Regular cardiac myocyte (primary cell): ENCODE data around the gene SLC46A3. TPM values are rescaled to one million over a fixed set of nuclear protein-coding genes. Genes with fewer than 3 reads are reported as not detected.

Experiments
- total RNA-seq: library from RNA; depleted of rRNA; stranded (reverse); fragments of >200 nt; gene quantifications from 2 replicates; pipeline ENCODE4 v1.2.3, GENCODE V29; 2014

The SLC46A3 gene, protein sequence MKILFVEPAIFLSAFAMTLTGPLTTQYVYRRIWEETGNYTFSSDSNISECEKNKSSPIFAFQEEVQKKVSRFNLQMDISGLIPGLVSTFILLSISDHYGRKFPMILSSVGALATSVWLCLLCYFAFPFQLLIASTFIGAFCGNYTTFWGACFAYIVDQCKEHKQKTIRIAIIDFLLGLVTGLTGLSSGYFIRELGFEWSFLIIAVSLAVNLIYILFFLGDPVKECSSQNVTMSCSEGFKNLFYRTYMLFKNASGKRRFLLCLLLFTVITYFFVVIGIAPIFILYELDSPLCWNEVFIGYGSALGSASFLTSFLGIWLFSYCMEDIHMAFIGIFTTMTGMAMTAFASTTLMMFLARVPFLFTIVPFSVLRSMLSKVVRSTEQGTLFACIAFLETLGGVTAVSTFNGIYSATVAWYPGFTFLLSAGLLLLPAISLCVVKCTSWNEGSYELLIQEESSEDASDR
- total RNA-seq, result 2.1 and 11.0 TPM in 2 replicates

DNA sequence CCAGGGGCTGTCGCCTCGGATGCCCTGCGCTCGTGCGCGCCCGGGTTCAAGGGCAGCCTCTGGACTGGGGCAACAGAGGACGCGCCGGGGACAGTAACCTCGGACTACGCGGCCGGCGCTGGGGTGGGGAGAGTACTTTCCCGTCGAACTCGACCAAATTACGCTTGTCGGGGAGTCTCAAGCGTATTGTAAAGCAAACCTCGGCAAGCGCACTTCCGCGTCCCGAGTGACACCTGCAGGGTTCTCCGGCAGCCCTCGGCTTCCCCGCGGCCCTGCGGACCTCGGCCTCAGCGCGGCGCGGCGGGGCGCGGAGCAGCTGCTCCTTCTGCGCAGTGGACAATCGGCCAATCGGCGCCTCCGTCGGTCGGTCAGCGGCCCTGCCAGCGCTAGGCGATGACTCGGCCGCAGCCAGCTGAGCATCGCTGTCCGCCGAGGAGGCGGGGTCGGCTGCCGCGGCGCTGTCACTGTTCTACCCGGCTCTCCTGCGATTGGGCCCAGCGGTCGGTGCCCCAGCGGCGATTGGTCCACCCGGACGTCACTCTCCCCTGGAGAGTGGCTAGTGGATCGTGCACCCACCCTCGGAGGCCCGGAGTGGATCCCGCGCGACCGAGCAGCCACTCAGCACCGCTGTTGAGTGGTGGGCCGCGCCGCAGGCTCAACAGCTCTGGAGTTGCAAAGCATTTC, at the start of gene SLC46A3:
Gene SLC46A3, minus strand, starts transcription at position 428 of the 684 bp plus-strand sequence. CDS start 972 bp downstream, outside the sequence.

DNA sequence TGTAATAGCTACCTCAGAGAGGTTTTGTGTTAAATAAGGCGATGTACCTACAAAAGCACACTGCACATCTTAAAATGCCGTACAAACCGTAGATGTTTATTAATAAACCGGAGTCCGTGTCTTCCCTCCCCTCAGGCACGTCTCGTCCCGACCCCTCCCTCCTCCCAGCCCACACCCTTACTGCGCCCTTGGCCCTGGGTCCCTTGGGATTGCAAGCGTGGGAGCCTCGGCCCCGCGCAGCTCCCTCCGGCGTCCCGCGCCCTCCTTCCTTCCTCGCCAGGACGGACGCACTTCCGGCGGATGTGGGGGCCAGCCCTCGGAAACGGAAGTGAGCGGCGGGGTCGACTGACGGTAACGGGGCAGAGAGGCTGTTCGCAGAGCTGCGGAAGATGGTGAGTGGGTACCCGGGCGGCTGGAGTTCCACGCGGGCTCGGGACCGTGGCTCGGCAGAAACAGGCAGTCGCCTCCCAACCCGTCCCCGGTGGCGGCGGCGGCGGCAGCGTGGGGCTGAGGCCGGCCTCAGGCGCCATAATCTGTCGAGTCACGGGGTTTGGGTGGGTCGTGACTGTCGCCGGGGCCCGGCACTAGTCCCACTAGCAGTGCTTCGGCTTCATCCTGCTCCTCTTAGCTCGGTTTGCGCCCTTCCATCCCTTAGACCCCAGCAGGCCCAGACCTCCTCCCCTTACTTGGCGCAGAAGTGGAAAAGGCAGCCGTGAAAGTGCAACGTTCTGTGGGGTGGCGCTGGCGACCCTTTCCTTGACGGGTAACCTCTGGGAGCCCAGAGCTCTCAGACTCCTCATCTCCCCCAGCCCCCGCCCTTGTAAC, 59.8 kb downstream of the SLC46A3 start, which contains the start of gene POMP:
Gene POMP, plus strand, starts transcription at position 335 of the 825 bp plus-strand sequence. Its CDS starts 55 bp downstream, at position 390.

Other genes starting within 250 kb of the SLC46A3 start
- 0.77 and 2.8 TPM in 2 replicates for gene FLT1, start 223.8 kb downstream of the SLC46A3 start, total RNA-seq
- gene POMP, start 59.8 kb downstream of the SLC46A3 start, total RNA-seq, result 140 and 199 TPM in 2 replicates
- gene MTUS2, start 101.4 kb upstream of the SLC46A3 start, total RNA-seq, result 0.19 and 0.28 TPM in 2 replicates